Osteoblast (primary cell): ENCODE data around the gene UBTD2. TPM values are rescaled to one million over a fixed set of nuclear protein-coding genes. Genes with fewer than 3 reads are reported as not detected.
"Not testable (repeated sequence)": the region's sequence is repeated elsewhere in the genome, so short reads cannot be mapped to it uniquely, and the experiment has no call there.

ENCODE experiments used
- DNase-seq: peaks from one replicate; pipeline ENCODE4 v3.0.0; 2011; ENCODE audit warnings: low spot score, mixed read lengths; ENCODE audit not compliant: insufficient read length; ENCODE audit errors: missing footprints
- H2AFZ ChIP-seq: 2 replicates; pipeline ENCODE4 v1.6.0; 2011; ENCODE audit warnings: mild to moderate bottlenecking, low read length
- H3K27ac ChIP-seq: 2 replicates; pipeline ENCODE4 v1.5.1; 2011; ENCODE audit warnings: mild to moderate bottlenecking, low read depth, low read length, moderate library complexity
- H3K27me3 ChIP-seq: 2 replicates; pipeline ENCODE4 v1.6.0; 2012; ENCODE audit warnings: mild to moderate bottlenecking, control low read depth, inconsistent platforms, low read length, moderate library complexity; ENCODE audit not compliant: insufficient read depth
- H3K36me3 ChIP-seq: 2 replicates; pipeline ENCODE4 v1.5.1; 2011; ENCODE audit warnings: mild to moderate bottlenecking, low read length, control low read depth, moderate library complexity; ENCODE audit not compliant: insufficient read depth
- H3K4me1 ChIP-seq: 2 replicates; pipeline ENCODE4 v1.5.1; 2011; ENCODE audit warnings: mild to moderate bottlenecking, low read length, control low read depth, moderate library complexity; ENCODE audit not compliant: insufficient read depth
- H3K4me2 ChIP-seq: 2 replicates; pipeline ENCODE4 v1.6.0; 2011; ENCODE audit warnings: mild to moderate bottlenecking, low read length; ENCODE audit not compliant: insufficient read depth
- H3K4me3 ChIP-seq: fragments of 200-600 bp; sonication (generic); 3 replicates; pipeline ENCODE4 v1.5.1; 2012; ENCODE audit warnings: mild to moderate bottlenecking, low read length, inconsistent platforms; ENCODE audit not compliant: insufficient read depth
- H3K79me2 ChIP-seq: 2 replicates; pipeline ENCODE4 v1.6.0; 2012; ENCODE audit warnings: mild to moderate bottlenecking, low read length, control low read depth, inconsistent platforms; ENCODE audit not compliant: insufficient read depth
- H3K9me3 ChIP-seq: 2 replicates; pipeline ENCODE4 v1.5.1; 2011; ENCODE audit warnings: low read depth, low read length, control low read depth
- H4K20me1 ChIP-seq: 2 replicates; pipeline ENCODE4 v1.6.0; 2012; ENCODE audit warnings: mild to moderate bottlenecking, low read length, control low read depth; ENCODE audit not compliant: insufficient read depth
- CTCF ChIP-seq: IDR thresholded peaks from 2 replicates; pipeline ENCODE4 v1.5.1; 2011; ENCODE audit warnings: mild to moderate bottlenecking, low read depth, low read length, moderate library complexity; ENCODE audit errors: extremely low read depth
- total RNA-seq: library from RNA; depleted of rRNA; stranded (reverse); fragments of >200 nt; gene quantifications from 2 replicates; pipeline ENCODE4 v1.2.3, GENCODE V29; 2012

UBTD2 gene
- total RNA-seq, 1 donor: 37.6 TPM

- Histone ChIP-seq H3K36me3 (no peaks in the 10 kb centered on the region), H3K27ac (no peak overlapping the region)
Measured at GRCh38 chr5:172294831-172295230, 11.3 kb upstream of the UBTD2 start.

GRCh38 chr5:172293745-172294342, 10.3 kb upstream of the UBTD2 start:
- Histone ChIP-seq H3K27ac (no peak overlapping the region), H3K9me3 (no peaks in the 10 kb centered on the region), H3K4me1 (no peaks in the 10 kb centered on the region), H3K79me2 (no peaks in the 10 kb centered on the region), H3K36me3 (no peaks in the 10 kb centered on the region), H3K4me2 (no peak overlapping the region), H3K4me3 (no peak overlapping the region), H3K27me3 (peaks cover 8% of the 10 kb centered on the region), H4K20me1 (no peaks in the 10 kb centered on the region), H2AFZ (no peak overlapping the region)
- TF ChIP-seq CTCF: no peak
- no peak for DNase-seq

More at GRCh38 chr5:172294831-172295230, 11.3 kb upstream of the UBTD2 start:
- Histone ChIP-seq H3K27me3 (peaks cover 8% of the 10 kb centered on the region), H3K79me2 (no peaks in the 10 kb centered on the region), H3K9me3 (no peaks in the 10 kb centered on the region), H3K4me3 (no peak overlapping the region), H3K4me1 (peaks cover 2% of the 10 kb centered on the region), H2AFZ (no peak overlapping the region), H4K20me1 (no peaks in the 10 kb centered on the region), H3K4me2 (no peak overlapping the region)
- no peak for DNase-seq
- no peak for TF ChIP-seq CTCF

DNA sequence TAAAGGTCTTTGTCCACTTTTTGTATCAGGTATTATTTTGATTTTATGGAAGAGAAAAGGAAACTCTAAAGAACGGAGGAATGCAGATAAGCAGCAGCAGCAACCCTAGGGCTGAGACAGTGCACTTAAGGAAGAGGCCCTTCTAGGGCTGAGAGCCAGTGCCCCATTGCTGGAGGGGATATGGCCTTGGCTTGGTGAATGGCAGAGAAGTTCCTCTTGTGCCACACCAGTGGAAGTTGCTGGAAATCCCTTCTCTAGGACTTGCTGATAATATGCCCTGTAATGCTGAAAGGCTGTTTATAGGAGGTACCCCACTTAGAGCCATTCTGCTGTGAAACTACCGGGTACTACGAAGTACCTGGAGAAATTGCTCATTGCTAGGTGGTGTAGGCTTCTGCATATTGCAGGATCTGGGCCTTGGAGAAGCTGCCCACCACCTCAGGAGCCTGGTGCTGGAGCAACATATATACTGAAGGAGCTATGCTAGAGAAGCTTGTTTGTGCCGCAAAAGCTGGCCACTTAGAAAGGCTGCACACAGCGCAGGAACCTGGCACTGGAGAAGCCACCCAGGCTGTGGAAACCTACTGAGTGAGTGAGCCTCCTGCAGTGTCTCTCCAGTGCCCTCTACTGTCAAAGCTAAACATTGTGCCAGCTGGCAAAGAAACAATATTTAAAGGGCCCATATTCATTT, 9.6 kb upstream of the UBTD2 start:
- H2AFZ ChIP-seq: no peak overlapping the region
- TF ChIP-seq CTCF: peak; percentile 96
- H3K27me3 ChIP-seq: peaks cover 8% of the 10 kb centered on the region
- no peaks in the 10 kb centered on the region for H3K36me3 ChIP-seq
- no peaks in the 10 kb centered on the region for H3K79me2 ChIP-seq
- no peaks in the 10 kb centered on the region for H3K4me1 ChIP-seq
- no peaks in the 10 kb centered on the region for H3K9me3 ChIP-seq
- no peak overlapping the region for H3K4me2 ChIP-seq
- H4K20me1 ChIP-seq: no peaks in the 10 kb centered on the region
- DNase-seq: peak; percentile 79
- H3K4me3 ChIP-seq: no peak overlapping the region
- H3K27ac ChIP-seq: no peak overlapping the region

GRCh38 chr5:172291837-172292236, 8.3 kb upstream of the UBTD2 start:
- not testable (repeated sequence) for H3K27ac ChIP-seq, H3K36me3 ChIP-seq, H3K79me2 ChIP-seq, H3K4me1 ChIP-seq, H4K20me1 ChIP-seq, H3K4me3 ChIP-seq, H3K4me2 ChIP-seq, DNase-seq, H3K27me3 ChIP-seq, H3K9me3 ChIP-seq, H2AFZ ChIP-seq
